ENCODE measurements around the gene CCDC170. TPM values are rescaled to one million over a fixed set of nuclear protein-coding genes. Genes with fewer than 3 reads are reported as not detected.
A peak's percentile ranks its signal among the peaks of the same experiment; 100 is the strongest.

Gene CCDC170
- total RNA-seq, 3 donors from 2014 or later (not counting 1 experiment from before 2014, with no cell fraction given): 0.20 to 0.96 (median 0.25) TPM

- Mint-ChIP-seq H3K4me3 (peak overlapping the region; percentile 47), H3K36me3 (no peaks in the 10 kb centered on the region), H3K27me3 (ENCODE audit: low read depth in 2 of 2) (no peaks in the 10 kb centered on the region), H3K27ac (peak overlapping the region; percentile 78 to 82), H3K4me1 (peaks cover 18 to 20% of the 10 kb centered on the region in 2 donors), H3K9me3 (no peaks in the 10 kb centered on the region)
- no peaks in the 10 kb centered on the region for H3K9me3 ChIP-seq (ENCODE audit: control insufficient read depth, insufficient read depth, low read length)
- no peaks in the 10 kb centered on the region for H3K36me3 ChIP-seq (ENCODE audit: control insufficient read depth, insufficient read depth, low read length)
- H3K27ac ChIP-seq (ENCODE audit: low read length): peak overlapping the region; percentile 42
- peak in 2 of 3 donors; percentile 44 to 59 for ATAC-seq
- peaks cover 8% of the 10 kb centered on the region for H3K4me1 ChIP-seq (ENCODE audit: control insufficient read depth, insufficient read depth, low read length)
- intact Hi-C loops (cut with micrococcal nuclease): no loop called here
- H3K27me3 ChIP-seq (ENCODE audit: control insufficient read depth, insufficient read depth, low read length): no peaks in the 10 kb centered on the region
- peak in 1 of 2 donors; percentile 11 for DNase-seq
- TF ChIP-seq CTCF (IDR thresholded peaks at IDR 0.05): no peak
- H3K4me3 ChIP-seq (ENCODE audit: low read length): no peak overlapping the region
These were observed 12.0 kb upstream of the CCDC170 start for GRCh38 chr6:151481786-151482185.

- Mint-ChIP-seq H3K27me3 (ENCODE audit: low read depth in 2 of 2) (no peaks in the 10 kb centered on the region), H3K36me3 (no peaks in the 10 kb centered on the region), H3K4me3 (peak overlapping the region; percentile 74), H3K27ac (peak overlapping the region; percentile 78 to 82), H3K9me3 (no peaks in the 10 kb centered on the region), H3K4me1 (peaks cover 18 to 20% of the 10 kb centered on the region in 2 donors)
- no peak for TF ChIP-seq CTCF (IDR thresholded peaks at IDR 0.05)
- WGBS (ENCODE audit: insufficient coverage): 4% methylated on average over 4 of the region's 5 CpGs
- ATAC-seq: peak in 2 of 3 donors; percentile 52 to 63
- Histone ChIP-seq H3K27me3 (ENCODE audit: control insufficient read depth, insufficient read depth, low read length) (no peaks in the 10 kb centered on the region), H3K4me1 (ENCODE audit: control insufficient read depth, insufficient read depth, low read length) (peaks cover 8% of the 10 kb centered on the region), H3K36me3 (ENCODE audit: control insufficient read depth, insufficient read depth, low read length) (no peaks in the 10 kb centered on the region), H3K4me3 (ENCODE audit: low read length) (no peak overlapping the region), H3K27ac (ENCODE audit: low read length) (peak overlapping the region; percentile 28), H3K9me3 (ENCODE audit: control insufficient read depth, insufficient read depth, low read length) (no peaks in the 10 kb centered on the region)
- peak in 1 of 2 donors; percentile 47 for DNase-seq
- intact Hi-C loops (cut with micrococcal nuclease): no loop called here
These were observed 11.5 kb upstream of the CCDC170 start for GRCh38 chr6:151482290-151482689.

GRCh38 chr6:151483994-151484393, 9.8 kb upstream of the CCDC170 start:
- H3K4me1 Mint-ChIP-seq: peaks cover 18 to 20% of the 10 kb centered on the region in 2 donors
- no peaks in the 10 kb centered on the region for H3K36me3 Mint-ChIP-seq
- no peak for DNase-seq
- Histone ChIP-seq H3K4me1 (ENCODE audit: control insufficient read depth, insufficient read depth, low read length) (peaks cover 8% of the 10 kb centered on the region), H3K27me3 (ENCODE audit: control insufficient read depth, insufficient read depth, low read length) (no peaks in the 10 kb centered on the region), H3K9me3 (ENCODE audit: control insufficient read depth, insufficient read depth, low read length) (no peaks in the 10 kb centered on the region), H3K27ac (ENCODE audit: low read length) (no peak overlapping the region), H3K4me3 (ENCODE audit: low read length) (no peak overlapping the region), H3K36me3 (ENCODE audit: control insufficient read depth, insufficient read depth, low read length) (no peaks in the 10 kb centered on the region)
- no peak overlapping the region for H3K27ac Mint-ChIP-seq
- ATAC-seq: no peak
- intact Hi-C loops (cut with micrococcal nuclease): no loop called here
- no peaks in the 10 kb centered on the region for H3K9me3 Mint-ChIP-seq
- no peak overlapping the region for H3K4me3 Mint-ChIP-seq
- H3K27me3 Mint-ChIP-seq (ENCODE audit: low read depth in 2 of 2): peaks cover 0 to 6% of the 10 kb centered on the region in 2 donors
- TF ChIP-seq CTCF (IDR thresholded peaks at IDR 0.05): no peak

GRCh38 chr6:151488226-151488625, 5.6 kb upstream of the CCDC170 start:
- Mint-ChIP-seq H3K27me3 (ENCODE audit: low read depth in 2 of 2) (peaks cover 6 to 21% of the 10 kb centered on the region in 2 donors), H3K36me3 (no peaks in the 10 kb centered on the region), H3K4me3 (no peak overlapping the region), H3K27ac (no peak overlapping the region), H3K4me1 (no peaks in the 10 kb centered on the region), H3K9me3 (no peaks in the 10 kb centered on the region)
- no peak for TF ChIP-seq CTCF (IDR thresholded peaks at IDR 0.05)
- H3K27me3 ChIP-seq (ENCODE audit: control insufficient read depth, insufficient read depth, low read length): peaks cover under 1% of the 10 kb centered on the region
- no peak overlapping the region for H3K27ac ChIP-seq (ENCODE audit: low read length)
- H3K4me1 ChIP-seq (ENCODE audit: control insufficient read depth, insufficient read depth, low read length): no peaks in the 10 kb centered on the region
- ATAC-seq: no peak
- 83% methylated on average over 2 of the region's 2 CpGs for WGBS (ENCODE audit: insufficient coverage)
- H3K36me3 ChIP-seq (ENCODE audit: control insufficient read depth, insufficient read depth, low read length): no peaks in the 10 kb centered on the region
- H3K9me3 ChIP-seq (ENCODE audit: control insufficient read depth, insufficient read depth, low read length): no peaks in the 10 kb centered on the region
- DNase-seq: no peak
- H3K4me3 ChIP-seq (ENCODE audit: low read length): no peak overlapping the region
- intact Hi-C loops (cut with micrococcal nuclease): no loop called here
